COR-L47 (cell line): ENCODE measurements around the gene ELL2.
"Not testable (repeated sequence)": the region's sequence is repeated elsewhere in the genome, so short reads cannot be mapped to it uniquely, and the experiment has no call there.

ENCODE experiments used
- DNase-seq: peaks from one replicate; lab custom pipeline; 2025; lab: John Stamatoyannopoulos, UW

ELL2 gene

DNA sequence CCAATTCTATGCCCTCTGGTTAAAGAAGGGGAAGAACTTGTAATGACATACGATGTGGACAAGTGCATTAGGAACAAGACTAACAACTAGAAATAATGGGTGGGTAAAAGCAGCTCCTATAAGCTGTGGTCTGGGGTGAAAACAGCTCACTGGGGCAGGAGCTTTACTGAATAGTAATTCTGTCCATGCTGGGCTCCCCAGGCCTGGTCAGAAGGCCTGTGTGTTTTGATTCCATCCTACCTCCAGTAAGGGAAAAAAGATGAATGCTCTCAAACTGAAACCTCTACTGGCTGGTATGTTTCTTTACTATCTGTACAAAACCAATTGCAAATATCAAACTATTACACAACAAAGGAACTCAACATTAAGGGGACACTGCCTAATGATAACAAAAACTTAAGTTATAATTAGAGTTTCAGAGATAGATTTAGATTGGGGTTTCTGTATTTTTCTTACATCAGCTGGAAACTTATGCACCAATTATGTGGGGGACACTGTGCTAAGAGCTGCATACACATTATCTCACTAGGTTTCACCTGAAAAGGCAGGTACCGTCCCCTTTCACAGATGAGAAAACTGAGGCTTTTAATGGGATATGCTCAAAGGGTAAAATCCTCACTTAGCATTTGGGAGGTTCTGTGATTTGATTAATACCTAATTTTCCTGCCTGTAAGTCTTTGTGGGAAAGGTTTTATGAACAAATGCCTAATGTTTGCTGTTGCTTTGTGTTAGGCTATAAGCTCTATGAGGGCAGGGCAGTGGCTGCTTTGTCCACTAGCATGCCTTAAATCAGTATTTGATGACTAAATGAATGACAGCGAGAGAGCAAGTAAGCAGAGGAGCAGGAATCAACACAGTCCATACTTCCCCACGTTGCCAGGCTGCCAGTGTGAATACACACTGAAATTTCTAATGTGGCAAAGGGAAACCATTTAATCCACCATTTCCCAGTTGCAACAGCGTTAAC, 53.6 kb downstream of the ELL2 start:
- no peak for DNase-seq

DNA sequence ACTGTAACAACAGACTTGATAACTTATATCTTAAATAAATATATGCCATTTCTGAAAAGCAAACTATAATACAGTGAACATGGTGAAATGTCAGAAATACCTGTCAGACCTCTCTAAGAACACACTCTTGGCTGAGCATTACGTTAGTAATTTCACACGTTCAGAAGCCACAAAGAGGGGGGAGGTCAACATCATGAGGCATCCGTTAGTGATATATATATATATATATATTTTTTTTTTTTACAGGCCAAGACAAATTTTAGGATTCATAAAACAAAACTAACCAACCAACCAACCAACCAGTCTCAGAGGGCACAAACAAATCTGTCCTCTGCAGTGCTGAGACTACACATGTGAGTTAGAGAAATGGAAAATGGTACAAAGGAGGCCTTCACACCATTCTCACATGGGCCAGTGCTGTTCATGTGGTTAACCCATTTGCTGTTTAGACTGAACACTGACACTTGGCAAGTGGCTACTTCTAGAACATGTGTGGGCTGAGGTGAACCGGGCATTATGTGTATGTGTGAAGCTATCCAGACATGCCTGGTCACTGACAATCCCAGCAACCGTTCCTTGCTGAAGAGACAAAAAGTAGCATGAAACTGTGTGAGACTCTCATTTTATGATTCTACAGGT, 54.5 kb downstream of the ELL2 start:
- DNase-seq: no peak

DNA sequence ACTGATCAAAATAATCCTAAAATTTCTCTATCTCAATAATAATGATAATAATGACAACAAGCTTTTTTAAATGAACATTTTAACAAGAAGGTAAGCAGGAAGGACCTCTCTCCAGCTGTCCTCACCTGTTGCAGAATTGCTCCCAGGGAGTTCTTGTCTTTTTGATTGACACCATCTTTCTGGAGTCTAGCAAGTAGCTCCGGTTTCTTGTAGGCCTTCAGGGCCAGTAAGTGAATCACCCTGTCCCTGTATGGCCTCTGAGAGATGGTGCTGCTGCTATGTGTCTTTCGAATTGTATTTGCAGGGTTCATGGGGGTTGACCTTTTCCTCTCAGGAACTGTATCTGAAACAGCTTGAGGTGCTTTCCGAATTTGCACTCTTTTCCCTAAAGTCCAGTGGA, 55.3 kb downstream of the ELL2 start:
- not testable (repeated sequence) for DNase-seq

DNA sequence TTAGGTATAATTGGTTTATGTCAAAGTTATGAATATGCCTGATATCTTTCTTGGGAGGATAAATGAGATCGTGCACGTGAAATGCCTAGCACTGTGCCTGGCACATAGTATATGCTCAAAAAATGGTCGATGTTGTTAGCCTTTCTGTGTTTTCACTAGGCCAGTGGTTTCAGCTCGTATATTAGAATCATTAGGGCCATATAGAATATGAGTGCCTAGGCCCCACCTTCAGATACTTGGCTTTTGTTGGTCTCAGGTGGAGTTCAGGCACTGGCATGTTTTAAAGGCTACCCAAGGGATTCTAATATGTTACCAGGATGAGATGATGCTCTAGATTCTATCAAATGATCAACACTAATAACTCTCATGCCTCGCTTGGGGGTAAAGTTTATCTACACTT, 56.8 kb downstream of the ELL2 start:
- DNase-seq: no peak

DNA sequence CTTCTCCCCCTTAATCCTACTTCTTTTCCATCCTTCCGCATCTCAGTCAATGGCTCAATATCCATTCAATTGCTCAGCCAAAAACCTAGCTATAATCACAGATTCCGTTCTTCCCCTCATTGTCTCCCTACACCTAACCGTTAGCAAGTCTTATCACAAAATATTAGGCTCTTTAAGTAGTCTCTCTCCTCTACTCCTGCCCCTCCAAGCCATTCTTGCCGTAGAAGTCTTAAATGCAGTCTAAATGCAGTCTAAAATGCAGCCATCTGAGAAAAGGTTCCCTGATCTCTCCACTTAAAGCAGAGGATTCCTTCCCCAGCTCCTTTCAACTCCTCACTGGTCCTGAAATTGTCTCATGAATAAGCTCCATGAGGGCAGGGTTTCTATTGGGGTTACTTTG, 57.8 kb downstream of the ELL2 start:
- no peak for DNase-seq

DNA sequence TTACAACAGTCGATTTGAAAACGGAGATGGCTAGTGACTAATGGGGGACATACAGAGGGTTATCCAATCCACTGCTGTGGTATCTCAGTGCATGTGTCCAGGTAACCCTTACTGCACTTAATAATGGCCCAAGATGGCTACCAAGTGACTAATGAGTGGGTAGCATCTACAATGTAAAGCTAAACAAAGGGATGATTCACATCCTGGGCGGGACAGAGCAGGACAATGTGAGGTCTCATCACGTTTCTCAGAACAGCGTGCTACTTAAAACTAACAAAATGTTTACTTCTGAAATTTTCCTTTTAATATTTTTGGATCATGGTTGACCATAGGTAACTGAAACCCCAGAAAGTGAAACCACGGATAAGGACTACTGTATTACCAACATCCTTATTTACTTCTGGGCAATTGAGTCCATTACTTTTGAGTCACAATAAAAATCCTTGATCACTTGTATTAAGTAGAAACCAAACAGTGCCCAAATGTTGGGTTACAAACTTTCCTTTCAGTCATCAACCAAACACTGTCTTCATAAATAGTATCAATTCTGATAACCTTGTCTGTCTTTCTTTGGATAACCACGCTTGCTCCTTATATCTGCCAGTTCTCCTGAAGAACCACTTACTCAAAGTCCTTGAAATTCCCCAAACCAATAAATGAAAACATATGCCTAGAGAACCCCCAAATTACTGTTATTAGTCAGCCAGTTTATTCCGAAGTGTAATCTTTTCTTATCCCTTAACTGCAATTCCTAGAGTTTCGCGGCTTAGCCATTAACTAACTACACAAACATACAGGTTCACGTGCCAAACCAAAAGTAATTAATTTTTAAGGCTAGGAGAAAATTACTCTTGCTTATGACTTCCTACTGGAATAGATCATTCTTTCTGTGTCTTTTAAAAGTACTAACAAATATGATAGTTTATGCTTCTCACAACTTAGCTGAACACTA, 59.7 kb downstream of the ELL2 start:
- DNase-seq: no peak

DNA sequence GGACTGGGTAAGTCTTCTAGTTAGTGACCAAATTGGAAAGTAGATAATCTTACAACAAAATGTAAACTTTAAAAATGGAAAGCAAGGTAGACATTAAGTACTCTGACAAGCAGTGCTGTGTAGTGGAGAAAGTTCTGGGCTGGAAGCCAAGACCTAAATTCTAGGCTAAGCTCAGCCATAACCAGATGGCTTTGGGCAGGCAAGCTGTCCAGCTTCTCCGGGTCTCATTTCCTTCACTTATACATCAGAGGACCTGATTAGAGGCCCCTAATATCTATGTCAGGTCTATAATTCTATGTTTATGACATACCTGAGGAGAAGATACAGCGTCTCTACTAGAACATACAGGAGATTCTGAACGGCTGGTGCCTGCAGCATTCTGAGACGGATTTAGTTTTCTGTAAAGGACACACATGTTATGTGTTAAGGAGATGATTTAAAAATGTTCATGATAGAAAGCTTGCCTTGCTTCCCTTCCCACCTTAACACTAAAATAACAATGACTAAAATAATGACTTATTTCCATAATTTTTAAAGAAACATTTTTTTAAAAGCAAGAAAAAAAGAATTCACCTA, 61.2 kb downstream of the ELL2 start:
- DNase-seq: peak; percentile 46

DNA sequence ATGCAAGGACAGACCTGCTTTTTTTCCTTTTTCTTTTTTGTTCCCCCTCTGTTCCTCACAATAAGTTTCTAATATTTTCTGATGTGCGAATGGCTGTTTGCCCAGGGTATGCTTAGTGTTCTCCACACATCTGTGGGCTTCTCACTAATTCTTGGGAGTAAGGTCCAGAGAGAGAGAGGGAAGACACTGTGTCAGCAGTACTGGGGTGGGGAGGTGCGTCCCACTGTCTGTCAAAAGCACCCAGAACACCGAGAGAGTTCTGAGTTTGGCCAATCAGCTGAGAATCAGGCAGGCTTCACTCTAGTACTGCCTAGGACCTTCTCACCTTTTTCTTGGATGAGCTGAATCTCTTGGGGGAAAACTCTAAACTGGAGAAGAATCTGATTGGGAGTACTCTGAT, 61.8 kb downstream of the ELL2 start:
- DNase-seq: no peak

DNA sequence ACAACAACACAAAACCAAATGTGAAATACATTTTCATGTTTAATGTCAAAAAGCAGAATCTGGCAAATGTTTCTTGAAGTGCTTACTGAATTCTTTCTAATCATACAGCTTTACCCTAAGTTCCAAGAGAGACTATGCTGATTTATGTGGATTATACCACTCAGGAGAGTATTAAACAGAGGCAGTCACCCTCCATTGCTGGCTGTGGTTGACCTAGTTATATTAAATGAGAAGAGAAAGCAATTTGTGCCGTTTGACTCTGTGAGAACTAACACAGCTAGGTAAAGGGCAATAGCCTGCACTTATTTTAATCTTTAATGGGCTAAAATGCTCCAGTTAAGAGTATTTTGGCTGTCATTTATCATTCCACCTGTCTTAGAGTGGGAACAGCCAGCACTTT, 62.6 kb downstream of the ELL2 start:
- no peak for DNase-seq

DNA sequence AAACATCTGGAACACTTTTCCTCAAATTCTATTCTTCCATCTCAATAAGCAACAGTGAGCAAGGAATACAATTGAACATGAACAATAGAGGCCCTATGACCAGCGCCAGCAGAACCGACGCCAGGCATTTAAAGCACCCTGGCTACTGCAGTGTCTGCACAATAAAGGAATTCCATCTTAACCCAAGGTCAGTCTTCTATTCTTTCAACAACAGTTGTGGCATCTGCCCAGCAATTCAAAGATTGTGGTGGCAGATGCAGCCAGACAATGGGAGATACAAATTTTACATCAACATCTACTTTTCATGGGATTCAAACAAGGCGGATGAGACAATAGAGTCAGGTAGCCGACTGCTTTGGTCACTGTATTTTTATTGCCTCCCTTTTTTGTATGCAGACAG, 65.9 kb downstream of the ELL2 start:
- no peak for DNase-seq

DNA sequence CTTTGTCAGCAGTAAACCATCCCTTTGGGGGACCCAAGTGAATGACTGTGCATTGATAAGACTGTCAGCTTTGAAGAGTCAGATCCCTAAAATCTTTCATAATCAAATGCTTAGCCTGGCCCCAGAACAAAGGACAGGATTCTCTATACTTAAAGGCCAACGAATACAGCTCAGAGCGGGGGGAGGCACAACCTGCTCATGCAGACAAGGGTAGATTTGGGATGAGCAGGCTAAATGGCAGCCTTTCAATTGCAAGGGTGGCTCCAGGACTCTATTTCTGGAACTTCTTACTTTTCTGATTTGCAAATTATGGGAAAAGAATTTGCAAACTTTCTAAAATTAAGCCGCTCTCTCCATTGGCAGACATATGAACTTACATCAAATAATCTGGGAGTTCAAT, 66.4 kb downstream of the ELL2 start:
- DNase-seq: no peak

DNA sequence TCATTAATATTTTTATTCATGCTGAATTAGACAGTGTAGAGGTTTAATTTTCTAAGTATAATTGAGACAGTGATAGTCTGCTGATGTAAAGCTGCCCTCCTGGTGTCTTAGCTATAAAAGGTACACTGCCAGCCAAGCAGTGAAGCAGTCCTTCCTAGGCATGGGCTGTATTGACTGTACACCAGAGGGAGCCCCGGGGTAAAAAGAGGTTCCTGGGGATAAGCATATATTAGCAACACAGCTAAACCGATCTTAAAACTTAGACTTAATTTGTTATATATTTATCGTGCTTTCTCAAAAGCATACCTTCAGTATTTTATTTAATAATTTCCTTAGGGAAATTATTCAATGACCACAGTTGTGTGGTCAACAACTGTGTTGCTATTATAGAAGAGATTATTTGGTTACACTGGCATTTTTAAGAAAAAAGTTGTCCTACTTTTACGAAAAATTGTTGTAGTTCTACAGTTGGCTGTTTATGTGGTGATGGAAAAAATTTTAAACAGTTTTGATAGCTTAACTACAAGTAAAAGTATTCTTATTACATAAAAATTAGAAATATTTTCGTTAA, 68.8 kb downstream of the ELL2 start:
- DNase-seq: peak; percentile 57

DNA sequence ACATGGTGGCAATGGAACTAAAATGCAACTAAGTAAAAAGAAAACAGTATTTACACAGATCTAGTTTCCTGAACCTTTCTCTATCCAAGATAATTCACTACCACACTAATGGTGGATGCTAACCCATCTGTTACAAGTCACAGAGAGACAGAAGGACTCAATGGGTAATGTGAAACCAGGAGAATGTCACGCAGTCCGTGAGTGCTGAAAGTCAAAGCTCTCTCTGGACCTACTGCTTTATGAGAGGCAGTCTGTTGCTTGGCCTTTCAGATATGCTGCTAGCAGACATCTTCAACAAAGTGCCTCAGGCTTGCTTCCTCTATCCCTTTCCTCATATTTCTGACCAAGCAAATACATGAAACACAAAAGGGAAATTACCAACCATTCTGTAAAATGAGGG, 70.2 kb downstream of the ELL2 start:
- no peak for DNase-seq

DNA sequence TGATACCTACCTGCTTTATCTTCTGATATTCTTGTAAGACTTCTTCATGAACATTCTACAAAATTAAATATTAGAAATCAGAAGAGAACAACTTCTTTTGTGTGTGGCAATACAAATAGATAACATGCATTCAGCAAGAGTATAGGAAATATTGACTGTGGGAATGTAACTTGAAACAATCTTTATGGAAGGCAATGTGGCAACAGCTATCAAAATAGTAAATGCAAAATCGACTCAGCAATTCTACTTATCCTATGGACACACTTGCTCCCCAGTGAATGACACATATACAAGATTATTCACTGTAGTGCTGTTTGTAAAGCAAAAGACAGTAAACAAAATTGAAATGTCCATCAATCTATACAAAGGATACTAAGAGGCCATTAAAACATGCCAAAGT, 72.6 kb downstream of the ELL2 start:
- no peak for DNase-seq

DNA sequence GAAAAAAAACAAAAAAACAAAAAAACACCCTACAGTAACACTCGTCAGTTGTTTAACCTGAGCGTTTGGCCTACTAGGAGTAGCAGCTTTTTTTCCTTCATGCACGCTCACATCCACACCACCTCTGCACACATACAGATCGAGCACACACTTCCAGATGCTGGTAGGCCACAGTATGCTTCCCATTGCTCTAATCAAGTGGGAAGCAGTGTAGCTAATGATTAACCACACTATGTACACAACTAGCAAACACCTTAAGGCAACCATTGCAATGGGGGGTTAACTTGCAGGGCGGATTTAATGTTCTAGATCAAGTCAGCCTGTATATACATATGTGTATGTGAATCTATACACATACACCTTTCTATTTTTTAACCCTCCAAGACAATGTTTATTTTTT, 73.7 kb downstream of the ELL2 start:
- DNase-seq: no peak

DNA sequence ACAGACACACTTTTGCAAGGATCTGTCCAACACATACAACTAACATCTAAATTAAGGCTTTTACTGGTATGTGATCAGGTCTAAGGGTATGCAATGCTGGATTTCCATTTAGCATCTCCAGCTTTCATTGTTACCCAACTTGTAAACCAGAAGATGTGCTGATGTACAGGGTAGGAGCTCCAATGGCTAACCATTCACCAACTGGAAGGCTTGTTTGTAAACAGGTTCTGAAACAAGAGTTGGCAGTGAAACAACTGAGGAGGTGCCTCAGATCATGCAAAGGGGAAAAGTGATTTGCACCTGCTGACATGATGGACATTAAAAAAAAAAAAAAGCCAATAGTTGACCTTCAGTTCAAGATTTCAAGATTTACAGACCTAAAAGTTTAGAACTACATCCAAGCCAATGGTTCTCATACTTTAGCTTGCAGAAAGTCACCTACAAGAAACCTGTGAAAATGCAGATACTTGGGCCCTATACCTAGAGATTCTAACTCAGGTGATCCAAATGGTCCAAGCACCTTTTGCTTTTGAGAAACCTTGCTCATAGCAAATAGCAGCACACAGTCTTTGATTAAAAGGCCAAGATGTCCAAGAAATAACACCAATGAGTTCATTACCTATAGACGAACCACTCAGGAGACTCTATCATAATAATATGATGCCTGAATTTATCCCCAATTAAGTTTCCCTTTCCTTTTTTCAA, 75.2 kb downstream of the ELL2 start:
- no peak for DNase-seq

DNA sequence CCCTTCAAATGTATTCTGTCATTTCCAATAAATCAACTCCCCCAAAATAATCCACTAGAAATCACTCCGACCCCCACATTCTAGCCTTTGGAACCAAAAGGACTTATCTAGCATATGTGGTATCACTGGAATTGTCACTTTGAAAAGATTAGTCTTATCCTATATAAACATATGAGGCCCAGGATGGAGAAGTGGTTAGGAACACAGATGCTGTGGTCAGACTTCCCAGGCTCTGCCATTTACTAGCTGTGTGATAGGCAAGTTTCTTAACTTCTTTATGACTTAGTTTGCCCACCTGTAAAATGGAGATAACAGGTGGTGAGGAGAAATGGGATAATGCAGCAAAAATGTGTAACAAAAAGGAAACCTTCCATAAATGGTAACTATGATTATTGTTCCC, 77.1 kb downstream of the ELL2 start:
- no peak for DNase-seq

DNA sequence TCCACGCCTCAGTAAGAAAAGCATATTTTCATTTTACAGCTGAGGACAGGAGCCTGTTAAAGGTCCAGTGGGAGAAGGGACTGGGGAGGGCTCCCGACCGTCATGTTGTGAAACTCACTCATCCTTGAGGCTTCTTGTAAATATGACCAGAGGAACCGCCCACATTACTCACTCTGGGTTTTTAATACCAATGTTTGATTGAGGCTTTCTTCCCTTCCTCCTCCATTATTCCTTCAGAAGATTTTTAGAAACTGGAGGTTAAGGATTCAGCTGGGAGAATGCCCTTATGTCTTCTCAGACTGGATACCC, 77.7 kb downstream of the ELL2 start:
- no peak for DNase-seq

DNA sequence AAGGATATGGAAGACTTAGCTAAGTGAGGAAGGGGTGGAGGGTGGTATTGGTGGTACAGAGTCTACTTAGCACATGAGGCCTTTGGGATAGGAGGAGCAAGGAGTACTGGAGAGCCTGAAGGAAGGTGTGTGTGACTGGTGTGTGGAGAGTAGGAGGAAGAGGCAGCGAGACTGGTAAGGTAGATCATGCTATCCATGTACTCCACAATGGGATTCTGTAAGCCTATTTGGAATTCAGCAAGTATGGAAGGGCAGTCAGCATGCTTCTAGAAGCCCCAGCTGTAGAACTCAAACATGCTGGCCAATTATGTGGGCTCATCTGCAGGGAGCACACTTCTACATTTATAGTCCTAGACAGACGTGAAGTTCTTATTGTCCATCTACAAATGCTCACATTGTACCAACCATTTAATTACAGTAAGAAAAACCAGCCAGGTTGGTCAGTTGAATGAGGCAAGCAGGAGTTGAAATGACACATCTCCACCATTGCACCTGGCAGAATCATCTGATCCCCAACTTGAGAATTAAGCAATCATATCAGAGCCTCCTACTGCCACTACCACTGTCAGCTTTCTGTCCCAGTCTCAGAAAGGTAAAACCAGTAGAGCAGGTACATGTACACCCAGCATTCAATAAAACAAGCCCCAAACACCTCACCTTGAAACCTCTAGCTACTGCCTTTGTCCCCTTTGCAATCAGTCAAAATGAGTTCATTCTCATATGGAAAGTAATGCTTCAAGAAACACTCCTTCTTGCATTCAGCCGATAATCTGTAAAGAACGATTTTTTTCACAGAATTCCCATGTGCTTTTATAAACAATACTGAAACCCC, 78.2 kb downstream of the ELL2 start:
- no peak for DNase-seq

DNA sequence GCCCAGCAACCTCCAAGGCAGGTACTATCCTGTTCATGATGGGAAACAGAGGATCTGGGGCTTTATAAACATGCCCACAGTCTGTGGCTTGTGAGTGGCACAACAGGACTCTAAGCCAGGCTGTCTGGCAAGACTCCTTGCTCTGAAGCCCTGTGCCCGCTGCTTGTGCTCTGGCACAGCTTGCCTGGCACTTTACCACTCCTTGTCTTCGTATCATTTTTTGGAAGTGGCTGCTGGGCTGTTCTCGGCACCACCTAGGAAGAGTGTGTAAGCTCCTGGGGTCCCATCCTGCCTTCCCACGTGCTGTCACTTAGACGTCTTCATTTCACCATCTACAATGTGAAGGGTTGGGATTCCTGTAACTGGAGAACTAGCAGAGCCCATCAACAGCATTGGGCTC, 79.8 kb downstream of the ELL2 start:
- no peak for DNase-seq
